D721Med (cell line): Measurements from ENCODE around the gene GREM1.

Source experiments
- DNase-seq: peaks from one replicate; pipeline ENCODE4 v3.0.0; 2011; ENCODE audit warnings: low spot score; ENCODE audit not compliant: insufficient read length
- FAIRE-seq: peaks from 2 replicates; lab custom pipeline; 2011; peaks lifted over from hg19 to GRCh38; lab: Jason Lieb, UNC
- CTCF ChIP-seq: IDR thresholded peaks from 2 replicates; pipeline ENCODE4 v1.5.1; 2012; ENCODE audit warnings: mild to moderate bottlenecking, control low read depth; ENCODE audit not compliant: insufficient read depth; ENCODE audit errors: missing control alignments

Gene GREM1

GRCh38 chr15:32717426-32718226 is at the start of gene GREM1:
Gene GREM1, plus strand, starts transcription at chr15:32718004. Its CDS starts 12,687 bp downstream, at chr15:32730691.
- FAIRE-seq: no peak
- DNase-seq: no peak
- no peak for TF ChIP-seq CTCF

- peak; percentile 30 for TF ChIP-seq CTCF
- peak; percentile 27 for DNase-seq
- FAIRE-seq: no peak
These were observed 48.9 kb upstream of the GREM1 start for GRCh38 chr15:32668942-32669341.

DNA sequence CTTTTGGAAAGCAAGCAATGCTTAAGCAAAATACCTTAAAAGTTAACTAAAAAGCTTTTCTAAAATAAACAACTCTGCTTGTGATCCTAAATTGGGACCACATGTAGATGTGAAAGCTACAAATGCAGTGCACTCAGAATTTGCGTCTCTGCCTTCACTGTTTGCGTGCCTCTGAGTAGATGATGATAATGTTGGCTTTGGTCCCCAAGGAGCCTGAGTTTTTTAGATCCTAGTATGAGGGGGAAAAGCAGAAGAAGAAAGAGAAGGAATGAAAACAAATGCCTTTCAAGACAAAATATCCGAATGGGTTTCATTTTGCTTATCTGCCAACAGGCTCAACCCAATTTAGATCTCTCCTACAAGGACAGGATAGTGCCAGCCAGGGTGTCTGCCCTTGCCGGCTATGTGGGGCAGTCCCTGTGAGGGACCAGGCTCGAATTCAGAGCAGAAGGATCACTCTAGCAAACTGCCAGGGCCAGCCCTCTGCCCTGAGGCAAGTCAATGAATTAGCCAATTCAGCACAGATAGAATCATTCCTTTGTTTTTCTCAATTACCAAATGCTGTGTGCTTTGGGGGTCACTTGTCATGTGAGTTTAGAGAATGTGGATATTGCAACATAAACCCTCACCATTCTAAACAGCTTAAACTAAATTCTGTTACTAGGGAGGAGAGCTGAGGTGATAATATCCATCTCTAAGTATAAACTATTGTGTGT is 47.8 kb upstream of the GREM1 start:
- no peak for TF ChIP-seq CTCF
- no peak for DNase-seq
- FAIRE-seq: no peak

- FAIRE-seq (no peak), DNase-seq (no peak)
- TF ChIP-seq CTCF: no peak
These were observed 47.2 kb upstream of the GREM1 start for GRCh38 chr15:32670623-32671022.

GRCh38 chr15:32671339-32672325 is 46.2 kb upstream of the GREM1 start:
- FAIRE-seq (no peak), DNase-seq (no peak)
- no peak for TF ChIP-seq CTCF

DNA sequence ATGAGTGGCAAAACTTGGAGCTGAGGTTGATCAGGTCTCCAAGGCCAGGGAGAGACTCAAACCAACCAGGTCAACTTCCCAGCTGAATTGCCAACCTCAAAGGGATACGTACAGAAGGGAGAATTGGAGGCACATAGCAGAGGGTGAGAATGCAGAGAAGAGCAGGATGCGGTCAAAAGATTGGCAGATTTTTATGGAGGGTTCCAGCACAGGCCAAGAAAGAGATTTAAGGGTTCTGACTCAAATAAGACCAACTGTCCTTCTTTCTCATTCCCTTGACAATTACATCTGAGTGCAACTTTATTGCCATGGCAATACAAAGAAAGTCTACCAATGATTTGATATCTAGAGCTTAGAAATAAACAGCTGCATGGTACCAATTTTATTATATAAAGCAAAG is 43.1 kb upstream of the GREM1 start:
- DNase-seq (no peak), FAIRE-seq (no peak)
- no peak for TF ChIP-seq CTCF
